Pancreas (tissue), 10 donors: ENCODE results near the gene VN1R2. TPM values are rescaled to one million over a fixed set of nuclear protein-coding genes. Genes with fewer than 3 reads are reported as not detected.
"Not testable (repeated sequence)": the region's sequence is repeated elsewhere in the genome, so short reads cannot be mapped to it uniquely, and the experiment has no call there.

ENCODE experiments used
- ATAC-seq, 4 donors: fragments of 200-7000 bp; cut with Tn5 transposase; one replicate each; pipeline versions ENCODE4 v1.8.0 to v1.9.1; 2020; ENCODE audit warnings: mild to moderate bottlenecking in 4 of 4, moderate library complexity in 4 of 4
- DNase-seq, 6 donors: peaks; one replicate each; pipeline ENCODE4 v3.0.0-alpha.2; 2020
- FAIRE-seq: peaks from 2 replicates; lab custom pipeline; 2012; peaks lifted over from hg19 to GRCh38; lab: Jason Lieb, UNC
- H3K27ac ChIP-seq, 4 donors: fragments of 200-600 bp; sonication (generic); 1 replicate in 3 of 4; 2 replicates in 1 of 4; pipeline versions ENCODE4 v1.5.0 to v1.8.0; 2020
- H3K27me3 ChIP-seq, 4 donors: fragments of 200-600 bp; one replicate each; pipeline ENCODE4 v1.8.0; 2021
- H3K36me3 ChIP-seq, 3 donors: fragments of 200-600 bp; sonication (generic) in 1 of 3; one replicate each; pipeline versions ENCODE4 v1.5.0 to v1.8.0; 2020 to 2021
- H3K4me1 ChIP-seq, 3 donors: fragments of 200-600 bp; one replicate each; pipeline ENCODE4 v1.8.0; 2021
- H3K4me3 ChIP-seq, 4 donors: fragments of 200-600 bp; sonication (generic) in 2 of 4; one replicate each; pipeline versions ENCODE4 v1.5.0 to v1.8.0; 2020 to 2021
- H3K9me3 ChIP-seq, 4 donors: fragments of 200-600 bp; one replicate each; pipeline ENCODE4 v1.8.0; 2021
- WGBS, 2 donors: extraction: QIAGEN DNeasy Blood & Tissue Kit; methylation state at CpG; one replicate each; pipeline ENCODE4 v1.1.7; 2013; 5-methylcytosine and 5-hydroxymethylcytosine counted together
- intact Hi-C, 3 donors: fragments of 100-400 bp; cut with DNase I; formaldehyde crosslinking; loops; one replicate each; pipeline versions ENCODE4 v1.11.1 to v1.14.2; 2022
- polyA plus RNA-seq, 2 donors: library from polyadenylated mRNA; stranded (reverse); fragments of 200-250 nt; gene quantifications; one replicate each; pipeline ENCODE4 v1.2.3, GENCODE V29; 2013
- total RNA-seq, 6 donors: library from RNA; stranded (reverse); fragmentation: NEBNext Ultra II Directional in 4 of 6; extraction: Animal tissue kit (Norgen Biotek cat#: 25700) in 4 of 6; gene quantifications; one replicate each; pipeline versions ENCODE4 v1.2.1 to v1.2.4, GENCODE V29; 2021 to 2023
- TF ChIP-seq, protein P1 (sequence below), 4 donors: fragments of 200-600 bp; sonication (generic) in 3 of 4; IDR thresholded peaks; one replicate each; pipeline versions ENCODE4 v1.5.0 to v1.8.0; 2021; ENCODE audit warnings: antibody characterized with exemption in 4 of 4
- donor health status: healthy with polysubstance abuse.
- donor health status: DM: no; HTN: no; CAD: no; lungs with moderate emphysema.
- donor health status: DM: no; HTN: no; CAD: no.
- donor health status: control.
- donor health status: control.
- donor health status: Bipolar disorder and iron deficiency.
- donor health status: DM: yes; HTN: yes; CAD: no.
- donor health status: DM: no; HTN: no; CAD: no.
- donor health status: DM: no; HTN: no; CAD: no.
- donor health status: DM: yes; HTN: yes; CAD: no.

The VN1R2 gene
- total and polyA plus RNA-seq, 8 donors, result not detected

- no peak overlapping the region for H3K4me3 ChIP-seq
- no peak for ATAC-seq
- H3K9me3 ChIP-seq, result peaks cover 0 to 4% (median 1%) of the 10 kb centered on the region in 4 donors
Observed at GRCh38 chr19:53246498-53246897, 11.6 kb upstream of the VN1R2 start.

DNA sequence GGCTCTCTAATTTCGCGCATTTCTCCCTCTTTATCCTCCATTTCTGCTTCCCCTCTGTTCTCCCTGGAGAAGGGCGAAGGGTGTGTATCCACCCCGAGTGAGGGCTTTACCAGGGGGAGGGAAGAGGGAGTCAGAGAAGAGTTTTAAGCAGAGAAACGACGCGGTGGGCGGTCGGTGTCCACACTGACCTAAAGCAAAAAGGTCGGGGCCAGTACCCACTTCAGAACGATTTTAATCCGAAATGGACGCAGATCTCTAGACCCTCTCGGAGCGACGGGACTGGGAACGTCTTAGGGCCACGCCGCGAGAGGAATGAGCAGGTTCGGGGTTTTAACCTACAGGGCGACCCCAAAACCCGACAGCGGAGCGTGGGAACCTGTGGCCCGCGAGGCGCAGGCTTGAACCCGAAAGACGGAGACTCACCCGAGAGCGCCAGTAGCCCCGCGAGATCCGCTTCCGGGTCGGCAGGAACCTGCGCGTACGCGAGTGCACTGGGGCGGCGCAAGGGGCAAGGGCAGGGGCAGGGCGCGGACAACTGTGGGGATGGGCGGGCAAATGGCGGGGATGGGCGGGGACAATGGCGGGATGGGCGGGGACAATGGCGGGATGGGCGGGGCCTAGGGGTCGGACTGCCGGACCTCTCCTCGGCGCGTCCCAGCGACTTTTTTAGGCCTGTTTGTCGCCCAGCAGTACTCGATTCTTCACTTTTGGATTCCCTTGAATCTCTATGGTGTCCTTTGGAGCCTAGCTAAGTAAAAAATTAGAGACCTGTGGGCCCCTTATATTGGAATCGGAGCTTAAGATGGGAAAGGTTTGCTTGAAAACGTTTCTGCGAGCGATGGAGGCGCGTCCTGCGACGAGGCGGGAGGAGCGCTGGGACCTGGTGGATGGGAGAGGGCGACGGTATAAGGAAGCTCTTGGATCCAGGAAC is 3.4 kb upstream of the VN1R2 start, which contains the start of gene ZNF677:
ZNF677 (minus strand) TSS at position 463 of the 931 bp plus-strand sequence. CDS start 3,323 bp downstream, outside the sequence.
- intact Hi-C loops, result no loop called here
- 2 to 3% methylated on average over 68 to 72 of the region's 72 CpGs for WGBS, 2 donors
- DNase-seq, result peak; percentile 80 to 96 (median 88)
- peak; percentile 99 to 100 (median 100) for ATAC-seq
- no peaks in the 10 kb centered on the region for H3K4me1 ChIP-seq
- peaks cover 0 to 21% (median 13%) of the 10 kb centered on the region in 3 donors for H3K36me3 ChIP-seq
- H3K27me3 ChIP-seq, result no peaks in the 10 kb centered on the region
- H3K4me3 ChIP-seq, result peak within 1 kb of the TSS; percentile 70 to 83 (median 75)
- no peak for FAIRE-seq
- TF ChIP-seq, protein P1, sequence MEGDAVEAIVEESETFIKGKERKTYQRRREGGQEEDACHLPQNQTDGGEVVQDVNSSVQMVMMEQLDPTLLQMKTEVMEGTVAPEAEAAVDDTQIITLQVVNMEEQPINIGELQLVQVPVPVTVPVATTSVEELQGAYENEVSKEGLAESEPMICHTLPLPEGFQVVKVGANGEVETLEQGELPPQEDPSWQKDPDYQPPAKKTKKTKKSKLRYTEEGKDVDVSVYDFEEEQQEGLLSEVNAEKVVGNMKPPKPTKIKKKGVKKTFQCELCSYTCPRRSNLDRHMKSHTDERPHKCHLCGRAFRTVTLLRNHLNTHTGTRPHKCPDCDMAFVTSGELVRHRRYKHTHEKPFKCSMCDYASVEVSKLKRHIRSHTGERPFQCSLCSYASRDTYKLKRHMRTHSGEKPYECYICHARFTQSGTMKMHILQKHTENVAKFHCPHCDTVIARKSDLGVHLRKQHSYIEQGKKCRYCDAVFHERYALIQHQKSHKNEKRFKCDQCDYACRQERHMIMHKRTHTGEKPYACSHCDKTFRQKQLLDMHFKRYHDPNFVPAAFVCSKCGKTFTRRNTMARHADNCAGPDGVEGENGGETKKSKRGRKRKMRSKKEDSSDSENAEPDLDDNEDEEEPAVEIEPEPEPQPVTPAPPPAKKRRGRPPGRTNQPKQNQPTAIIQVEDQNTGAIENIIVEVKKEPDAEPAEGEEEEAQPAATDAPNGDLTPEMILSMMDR (IDR thresholded peaks at IDR 0.05), result no peak
- peaks cover 0 to 3% (median 0%) of the 10 kb centered on the region in 4 donors for H3K9me3 ChIP-seq
- peak within 1 kb of the TSS; percentile 8 to 66 (median 34) for H3K27ac ChIP-seq

More at GRCh38 chr19:53246498-53246897, 11.6 kb upstream of the VN1R2 start:
- Histone ChIP-seq H3K36me3 (peaks cover 10 to 36% (median 17%) of the 10 kb centered on the region in 3 donors), H3K4me1 (no peaks in the 10 kb centered on the region), H3K27ac (no peak overlapping the region), H3K27me3 (no peaks in the 10 kb centered on the region)
- intact Hi-C loops, result no loop called here
- TF ChIP-seq, protein P1 (IDR thresholded peaks at IDR 0.05), result no peak
- 54 to 84% methylated on average over 1 of the region's 1 CpG for WGBS, 2 donors
- no peak for DNase-seq
- no peak for FAIRE-seq

DNA sequence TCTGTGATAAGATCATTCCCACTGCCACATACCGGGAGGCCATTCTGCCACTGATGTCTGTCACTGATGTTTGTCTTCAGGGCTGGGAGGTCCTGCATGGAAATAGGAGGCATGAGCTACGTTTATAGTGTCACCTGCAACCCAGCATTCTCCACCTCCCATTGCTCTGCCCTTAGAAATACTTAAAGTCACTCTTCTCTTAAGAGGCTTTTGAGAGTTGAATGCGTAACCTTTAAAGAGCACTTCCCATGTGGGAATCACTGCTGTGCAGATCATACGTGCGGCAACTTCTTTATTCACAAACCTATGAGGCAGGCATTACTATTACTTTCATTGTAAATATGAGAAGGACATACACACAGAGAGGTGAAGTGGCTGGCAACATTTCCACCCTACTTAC is 9.5 kb downstream of the VN1R2 start, which contains the start of gene VN1R4:
VN1R4 (minus strand) TSS at position 101 of the 400 bp plus-strand sequence; CDS start at position 43, 58 bp downstream.
- FAIRE-seq, H3K4me3 ChIP-seq, H3K9me3 ChIP-seq, H3K36me3 ChIP-seq, DNase-seq, H3K4me1 ChIP-seq, H3K27ac ChIP-seq, intact Hi-C loops, ATAC-seq: not testable (repeated sequence)
- WGBS, 2 donors, result 67 to 74% methylated on average over 3 to 4 of the region's 5 CpGs
- peaks cover 0 to 18% (median 0%) of the 10 kb centered on the region in 4 donors for H3K27me3 ChIP-seq

GRCh38 chr19:53269861-53270260 is 11.8 kb downstream of the VN1R2 start:
- intact Hi-C loops, DNase-seq, H3K4me3 ChIP-seq, ATAC-seq, H3K27ac ChIP-seq, FAIRE-seq, H3K27me3 ChIP-seq, H3K36me3 ChIP-seq, H3K4me1 ChIP-seq, H3K9me3 ChIP-seq: not testable (repeated sequence)
- WGBS, 2 donors, result 87 to 94% methylated on average over 21 to 27 of the region's 27 CpGs

DNA sequence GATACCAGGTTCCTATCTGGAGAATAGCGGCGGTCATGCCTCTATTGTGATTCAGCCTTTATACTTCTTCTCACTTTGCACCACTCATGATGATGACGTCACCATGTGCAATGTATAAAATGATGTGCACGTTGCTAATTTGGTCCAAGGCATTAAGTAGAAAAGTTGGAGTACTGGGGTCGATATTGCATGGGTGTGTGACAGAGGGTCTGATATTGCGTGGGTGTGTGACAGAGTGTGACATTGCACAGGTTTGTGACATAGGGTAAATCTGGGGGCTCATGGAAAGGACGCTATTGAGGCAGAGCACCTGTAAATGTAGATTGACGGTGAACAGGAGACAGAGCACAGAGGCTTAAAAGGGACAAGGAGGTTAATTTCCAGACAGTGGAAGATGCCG is 14.0 kb downstream of the VN1R2 start:
- 67 to 78% methylated on average over 9 of the region's 9 CpGs for WGBS, 2 donors
- ATAC-seq (no peak), DNase-seq (no peak), FAIRE-seq (no peak)
- Histone ChIP-seq H3K9me3 (no peaks in the 10 kb centered on the region), H3K4me1 (no peaks in the 10 kb centered on the region), H3K4me3 (no peak overlapping the region), H3K27ac (no peak overlapping the region), H3K36me3 (no peaks in the 10 kb centered on the region), H3K27me3 (no peaks in the 10 kb centered on the region)
- intact Hi-C loops, result no loop called here
- TF ChIP-seq, protein P1 (IDR thresholded peaks at IDR 0.05), result no peak
